Fibroblast of skin of back (primary cell): ENCODE measurements around the gene DHRS3.
"Not testable (repeated sequence)": the region's sequence is repeated elsewhere in the genome, so short reads cannot be mapped to it uniquely, and the experiment has no call there.

ENCODE experiments used
- DNase-seq: peaks from one replicate; pipeline ENCODE4 v3.0.0-alpha.2; 2013

The DHRS3 gene

DNA sequence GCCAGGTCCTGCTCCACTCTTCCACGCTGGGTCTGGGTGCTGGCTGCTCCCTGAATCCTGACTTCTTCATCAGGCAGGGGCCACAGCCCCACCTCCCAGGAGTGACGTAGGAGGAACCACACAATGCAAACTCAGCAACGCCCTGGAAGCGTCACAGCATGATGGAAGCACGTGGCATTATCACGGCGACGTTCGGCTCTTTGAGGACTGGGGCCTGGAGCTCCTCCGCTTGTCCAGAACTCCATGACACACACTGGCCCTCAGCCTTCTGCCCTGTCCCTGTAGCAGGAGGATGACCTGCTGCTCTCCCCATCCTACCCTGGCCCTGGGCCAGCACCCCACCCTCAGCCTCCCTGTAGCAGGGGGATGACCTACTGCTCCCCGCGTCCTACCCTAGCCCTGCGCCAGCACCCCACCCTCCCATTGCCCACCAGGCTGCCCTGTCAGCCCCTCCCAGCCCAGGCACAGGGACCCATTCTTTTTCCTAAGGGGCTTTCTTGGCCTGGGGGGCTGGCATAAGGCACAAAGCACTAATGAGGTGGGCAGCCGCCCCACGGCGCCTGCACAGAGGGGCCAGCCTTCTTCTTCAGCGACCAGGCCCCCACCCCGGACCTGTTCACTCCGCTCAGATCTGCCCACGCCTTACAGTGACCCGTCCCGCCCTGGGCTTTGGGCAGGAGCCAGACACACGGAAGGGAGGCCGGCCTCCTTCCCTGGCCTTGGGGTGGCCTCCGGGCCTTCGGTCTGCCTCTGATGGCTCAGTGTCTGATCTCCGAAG is 65.7 kb downstream of the DHRS3 start:
- no peak for DNase-seq

DNA sequence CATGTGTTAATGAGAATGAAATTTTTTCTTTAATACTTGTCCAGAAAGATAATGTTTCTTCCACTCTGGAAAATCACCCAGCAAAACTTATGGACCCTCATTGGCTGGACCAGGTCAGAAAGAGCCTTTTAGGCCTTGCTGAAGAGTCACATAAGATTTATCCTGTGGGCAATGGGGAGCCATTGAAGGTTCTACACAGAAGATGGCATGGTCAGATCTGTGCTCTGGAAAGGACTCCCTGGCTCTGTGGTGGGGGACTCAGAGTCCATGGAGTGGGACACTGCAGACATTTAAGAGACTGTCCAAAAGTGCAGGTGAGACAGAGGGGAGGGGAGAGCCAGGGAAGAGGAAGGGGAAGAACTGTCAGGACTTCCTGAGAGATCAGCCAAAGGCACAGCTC is 66.4 kb downstream of the DHRS3 start:
- DNase-seq, result no peak

DNA sequence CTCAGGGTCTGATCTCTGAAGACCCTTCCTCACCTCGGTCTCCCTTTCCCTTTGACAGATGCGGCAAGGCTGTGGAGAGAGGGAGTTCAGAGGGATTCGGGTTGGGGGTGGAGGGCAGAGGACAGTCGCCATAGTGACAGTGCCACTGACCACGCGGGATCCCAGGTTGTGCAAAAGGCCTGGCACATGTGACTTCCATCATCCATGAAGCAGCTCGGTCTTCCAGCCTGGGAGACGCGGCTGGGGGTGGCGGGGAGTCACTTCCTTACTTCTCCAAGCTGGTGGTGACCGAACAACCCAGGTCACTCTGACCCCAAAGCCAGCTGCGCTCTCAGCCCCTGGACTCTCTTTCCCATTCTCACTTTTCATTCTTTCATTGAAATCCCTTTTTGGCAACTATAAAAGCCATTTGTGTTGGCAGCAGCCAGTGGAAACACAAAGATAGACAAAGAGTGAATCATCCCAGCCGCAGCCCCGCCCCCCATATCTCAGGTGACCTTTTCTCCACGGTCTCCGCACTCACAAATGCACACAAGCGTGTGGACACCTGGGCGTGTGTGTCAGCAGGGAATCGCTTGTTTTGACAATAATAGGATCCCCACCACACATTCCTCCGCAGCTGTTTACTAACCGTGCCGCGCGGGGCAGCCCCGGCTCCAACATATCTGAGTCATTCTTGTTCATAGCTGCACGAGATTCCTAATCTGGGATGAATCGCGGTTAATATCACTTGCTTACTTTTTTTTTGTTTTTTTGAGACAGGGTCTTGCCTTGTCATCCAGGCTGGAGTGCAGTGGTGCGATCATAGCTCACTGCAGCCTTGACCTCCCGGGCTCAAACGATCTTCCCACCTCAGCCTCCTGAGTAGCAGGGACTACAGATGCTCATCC is 68.3 kb downstream of the DHRS3 start:
- peak; percentile 90 for DNase-seq

DNA sequence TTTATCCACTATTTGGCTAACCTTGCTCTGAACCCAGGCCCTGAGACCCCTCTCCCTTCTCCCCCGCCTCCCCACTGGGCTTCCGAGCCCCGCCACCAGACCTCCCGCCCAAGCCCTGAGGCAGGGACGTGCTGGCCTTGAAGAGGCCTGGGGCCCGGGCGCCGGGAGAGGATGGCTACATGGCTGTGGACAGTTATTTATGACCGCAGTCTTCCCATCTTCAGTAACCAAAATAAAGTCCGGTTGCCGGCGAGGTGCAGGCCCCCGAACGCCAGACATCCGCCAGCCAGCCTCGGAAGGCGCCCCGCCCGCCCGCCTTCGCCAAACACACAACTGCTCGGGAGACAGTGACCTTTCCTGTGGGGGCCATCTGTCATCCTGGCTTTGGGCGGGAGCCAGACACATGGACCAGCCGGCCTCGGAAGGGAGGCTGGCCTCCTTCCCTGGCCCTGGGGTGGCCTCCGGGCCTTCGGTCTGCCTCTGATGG is 69.0 kb downstream of the DHRS3 start:
- no peak for DNase-seq

DNA sequence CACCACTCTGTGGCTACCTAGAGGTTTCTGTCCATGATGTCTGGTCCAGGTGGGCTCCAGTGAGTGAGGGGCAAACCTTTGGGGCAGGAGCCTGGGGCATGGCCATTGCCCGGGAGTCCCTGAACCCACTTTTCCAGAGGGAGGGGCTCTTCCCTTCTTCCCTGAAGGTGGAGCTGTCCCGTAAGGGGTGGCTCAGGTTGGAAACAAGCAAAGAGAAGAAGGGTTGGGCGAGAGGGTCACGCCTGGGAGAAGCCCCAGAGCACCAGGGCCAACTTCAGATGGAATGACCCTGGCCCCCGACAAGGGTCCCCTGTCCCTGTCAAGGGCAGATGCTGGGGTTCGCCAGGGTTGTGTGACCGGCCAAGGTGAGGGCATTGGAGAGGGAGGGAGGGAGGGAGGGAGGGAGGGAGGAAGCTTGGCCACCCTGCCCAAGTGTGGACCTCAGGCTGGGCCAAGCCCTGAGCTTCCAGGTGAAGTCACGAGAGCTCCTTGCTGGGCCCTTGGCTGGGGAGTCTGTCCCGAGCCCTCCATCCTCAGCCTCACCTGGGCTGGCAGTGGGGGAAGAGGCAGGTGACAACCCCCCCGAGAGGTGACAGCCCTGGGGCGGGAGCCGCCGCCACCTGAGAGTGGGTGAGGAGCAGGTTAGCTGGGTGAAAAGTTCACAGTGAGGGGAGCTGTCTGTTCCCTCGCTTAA is 69.6 kb downstream of the DHRS3 start:
- DNase-seq, result no peak

DNA sequence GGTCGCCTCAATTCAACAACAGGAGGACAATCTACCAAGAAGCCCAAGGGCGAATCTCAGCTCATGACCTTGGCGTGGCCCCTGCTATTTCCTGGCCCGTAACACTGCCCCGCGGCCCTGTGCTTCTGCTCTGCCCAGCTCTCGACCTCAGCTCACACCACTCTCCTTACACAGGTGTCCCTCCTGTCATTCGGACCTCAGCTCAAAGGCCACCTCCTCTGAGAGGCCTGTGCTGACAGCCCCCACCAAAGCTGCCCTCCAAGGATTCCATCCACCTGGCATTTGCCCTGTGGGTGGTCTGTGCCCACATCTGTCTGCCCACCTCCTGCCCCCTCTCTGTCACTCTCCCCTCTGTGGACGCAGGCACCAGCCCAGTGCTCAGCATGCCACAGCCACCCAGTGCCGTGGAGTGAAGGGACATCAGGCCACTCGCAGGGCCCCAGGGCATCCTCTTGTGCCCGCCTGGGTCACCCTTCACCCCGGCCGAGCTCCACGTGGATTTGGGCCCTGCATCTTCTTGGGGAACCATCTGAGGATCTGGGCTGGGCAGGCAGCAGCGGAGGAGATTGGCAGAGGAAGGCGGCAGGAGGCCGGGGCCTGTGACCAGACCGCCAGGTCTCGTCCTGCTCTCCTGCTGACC is 70.3 kb downstream of the DHRS3 start:
- no peak for DNase-seq

DNA sequence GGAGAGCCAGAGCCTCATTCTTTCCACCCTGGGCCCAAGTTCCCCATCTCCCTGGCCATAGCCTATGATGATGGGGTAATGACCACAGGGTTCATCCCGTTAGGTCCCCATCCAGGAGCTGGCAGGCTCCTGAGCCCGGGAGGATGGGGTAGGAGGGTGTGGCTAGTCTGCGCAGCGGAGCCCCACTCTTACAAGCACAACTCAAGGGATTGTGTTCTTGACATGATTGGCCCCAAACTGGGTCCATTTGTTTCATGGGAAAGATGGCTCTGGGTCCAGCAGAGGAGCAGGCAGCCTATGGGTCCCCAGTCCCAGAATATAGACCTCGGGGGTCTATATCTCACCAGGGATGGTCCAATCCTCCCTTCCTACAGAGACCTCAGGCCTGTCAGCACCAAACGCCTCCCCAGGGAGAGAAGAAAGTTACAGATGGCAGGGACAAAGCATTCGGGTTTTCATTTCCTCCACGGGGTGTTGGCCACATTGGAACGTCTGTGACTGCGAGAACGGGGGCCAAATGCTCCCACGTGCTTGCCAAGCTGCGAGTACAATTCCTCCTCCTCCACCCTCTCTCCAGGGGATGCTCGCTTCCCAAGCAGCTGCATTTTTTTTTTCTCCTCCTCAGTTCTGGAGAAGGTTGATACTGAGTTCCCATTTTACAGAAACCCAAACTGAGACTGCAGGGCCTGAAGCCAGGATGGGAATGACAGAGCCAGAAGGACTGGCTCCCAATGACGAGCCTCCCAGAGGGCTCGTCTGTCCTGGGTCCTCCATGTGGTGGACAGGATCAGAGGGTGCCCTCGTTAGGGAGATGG is 71.0 kb downstream of the DHRS3 start:
- peak; percentile 44 for DNase-seq

DNA sequence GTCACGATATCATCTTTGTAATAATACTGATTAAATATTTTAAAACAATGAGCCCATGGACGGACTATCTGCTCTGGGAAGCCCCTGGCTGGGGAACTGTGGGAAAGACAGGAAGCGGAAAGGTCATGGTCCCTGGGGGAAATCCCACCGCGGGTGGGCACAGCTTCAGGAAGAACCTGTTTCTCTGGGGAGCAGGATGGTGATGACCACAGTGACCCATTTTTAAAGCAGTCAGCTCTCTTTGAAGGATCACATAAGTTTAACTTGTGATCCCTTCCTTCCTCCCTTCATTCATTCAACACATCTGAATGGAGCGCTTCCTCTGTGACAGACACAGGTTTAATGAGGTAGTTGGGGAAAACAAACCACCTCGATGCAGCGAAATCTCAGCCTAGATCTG is 73.0 kb downstream of the DHRS3 start:
- no peak for DNase-seq

DNA sequence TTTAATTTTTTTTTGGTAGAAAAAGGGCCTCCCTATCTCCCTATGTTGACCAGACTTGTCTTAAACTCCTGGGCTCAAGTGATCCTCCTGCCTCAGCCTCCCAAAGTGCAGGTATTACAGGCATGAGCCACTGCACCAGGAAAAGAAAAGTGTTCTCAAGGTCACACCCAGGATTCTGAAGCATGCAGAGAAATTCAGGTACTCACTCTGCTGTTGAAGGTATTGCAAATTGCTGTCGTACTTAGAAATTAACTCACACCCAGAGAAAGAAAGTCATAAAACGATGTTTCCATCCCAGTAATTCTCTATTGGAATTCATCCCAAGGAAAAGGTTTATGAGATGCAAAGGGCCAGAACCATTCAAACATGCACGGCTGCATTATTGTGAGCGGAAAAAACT is 73.7 kb downstream of the DHRS3 start:
- no peak for DNase-seq

DNA sequence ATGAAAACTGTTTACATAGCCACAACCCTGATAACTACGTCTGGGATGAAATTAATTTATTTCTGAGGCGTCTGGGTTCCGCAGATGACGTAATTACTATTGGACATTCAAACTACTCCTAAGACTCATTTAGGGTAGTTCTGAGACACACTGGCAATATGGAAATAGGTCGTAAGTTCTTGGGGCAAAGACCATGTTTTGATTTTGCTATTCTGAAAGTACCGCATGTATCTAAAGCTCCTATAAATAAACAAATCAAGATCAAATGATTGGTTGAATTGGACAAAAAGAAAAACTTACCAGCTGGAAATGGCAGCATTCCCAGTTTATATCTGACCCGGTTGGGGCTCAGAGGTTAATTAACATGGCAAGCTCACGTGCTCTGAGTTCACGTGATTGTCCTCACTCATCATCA is 74.3 kb downstream of the DHRS3 start:
- DNase-seq, result no peak

DNA sequence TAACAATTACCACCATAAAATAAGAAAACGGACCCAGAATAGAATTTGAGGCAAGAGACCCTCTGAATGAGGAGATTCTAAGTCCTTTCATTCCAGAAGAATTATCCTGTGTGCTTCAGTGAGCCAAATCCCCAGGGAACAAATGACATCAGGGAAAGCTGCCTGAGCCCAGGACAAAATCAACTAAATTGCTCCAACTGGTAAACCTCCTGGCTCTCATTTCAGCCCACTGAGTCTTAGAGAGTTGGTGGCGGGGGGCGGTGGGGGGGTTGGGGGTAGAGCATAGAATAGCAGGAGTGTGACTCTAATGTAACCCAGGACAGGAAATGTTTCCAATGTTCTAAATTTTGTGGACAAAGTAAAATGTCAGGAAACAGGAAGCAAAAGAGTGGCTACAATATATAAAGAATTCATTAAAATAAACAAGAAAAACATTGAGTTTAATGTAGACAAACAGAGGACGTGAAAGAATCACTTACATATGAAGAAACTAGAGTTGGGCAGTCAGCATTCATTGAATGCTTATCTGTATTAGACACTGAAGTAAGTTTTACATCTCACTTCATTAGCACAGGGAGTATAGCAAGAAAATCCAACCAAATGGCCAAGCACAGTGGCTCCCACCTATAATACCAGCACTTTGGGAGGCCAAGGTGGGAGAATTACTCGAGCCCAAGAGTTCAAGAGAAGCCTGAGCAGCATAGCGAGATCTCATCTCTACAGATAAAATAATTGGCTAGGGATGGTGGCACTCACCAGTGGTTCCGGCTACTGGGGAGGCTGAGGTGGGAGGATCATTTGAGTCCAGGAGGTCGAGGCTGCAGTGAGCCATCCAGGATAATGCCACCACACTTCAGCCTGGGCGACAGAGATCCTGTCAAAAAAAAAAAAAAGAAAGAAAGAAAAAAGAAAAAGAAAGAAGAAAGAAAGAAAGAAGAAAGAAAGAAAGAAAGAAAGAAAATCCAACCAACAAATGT is 75.1 kb downstream of the DHRS3 start:
- peak; percentile 66 for DNase-seq

DNA sequence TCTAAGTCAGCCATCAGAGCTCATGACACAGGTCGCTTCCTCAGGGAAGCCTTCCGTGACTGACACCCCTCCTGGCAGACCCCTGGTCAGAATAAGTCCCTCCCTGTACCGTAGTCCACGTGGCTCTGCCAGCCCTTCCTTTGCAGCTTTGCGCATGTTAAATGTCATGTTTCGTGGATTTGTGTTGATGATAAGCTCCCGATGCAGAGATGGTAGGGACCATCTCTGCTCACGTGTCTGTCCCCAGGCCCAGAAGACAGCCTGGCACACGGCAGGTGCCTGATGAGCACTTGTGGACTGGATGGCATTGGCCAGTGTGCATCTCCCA is 75.9 kb downstream of the DHRS3 start:
- no peak for DNase-seq

DNA sequence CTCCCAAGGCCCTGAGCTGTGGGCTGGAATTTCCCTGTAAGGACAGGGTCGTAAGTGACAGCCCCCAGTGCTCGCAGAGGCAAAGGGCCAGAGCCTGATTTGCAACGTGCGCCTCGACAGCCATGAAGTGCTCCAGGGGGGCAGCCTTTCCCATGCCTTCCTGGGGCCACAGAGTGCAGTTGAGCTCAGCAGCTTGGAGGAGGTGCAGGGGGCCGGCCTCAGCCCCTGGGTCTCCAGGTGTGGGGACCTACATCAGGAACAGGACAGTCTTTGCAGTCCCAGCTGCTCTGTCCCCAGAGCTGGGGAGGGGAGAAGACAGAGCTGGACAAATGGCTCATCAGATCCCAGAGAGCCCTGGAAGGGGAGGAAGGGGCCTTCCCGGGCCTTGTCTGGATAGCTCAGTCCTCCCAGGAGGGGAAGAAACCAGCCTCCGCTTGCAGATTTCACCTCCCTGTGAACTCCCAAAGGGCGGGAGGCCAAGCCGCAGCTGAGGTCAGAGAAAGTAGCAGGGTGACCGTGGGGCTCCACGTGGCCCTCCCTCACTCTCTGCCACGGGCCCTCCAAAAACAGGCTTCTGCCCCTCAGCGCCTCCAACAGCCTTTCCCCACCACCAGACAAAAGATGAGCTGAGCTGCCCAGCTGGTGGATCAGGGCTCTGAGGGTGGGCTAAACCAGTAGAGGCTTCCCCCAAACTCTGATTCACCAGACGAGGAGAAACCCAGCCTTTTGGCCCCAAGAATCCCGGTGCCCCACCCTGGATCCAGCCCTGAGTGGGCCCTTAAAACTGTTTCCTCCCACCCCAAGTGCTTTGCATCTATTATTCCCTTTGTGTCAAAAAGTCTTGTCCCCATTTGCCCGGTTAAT is 76.5 kb downstream of the DHRS3 start:
- peak; percentile 50 for DNase-seq

DNA sequence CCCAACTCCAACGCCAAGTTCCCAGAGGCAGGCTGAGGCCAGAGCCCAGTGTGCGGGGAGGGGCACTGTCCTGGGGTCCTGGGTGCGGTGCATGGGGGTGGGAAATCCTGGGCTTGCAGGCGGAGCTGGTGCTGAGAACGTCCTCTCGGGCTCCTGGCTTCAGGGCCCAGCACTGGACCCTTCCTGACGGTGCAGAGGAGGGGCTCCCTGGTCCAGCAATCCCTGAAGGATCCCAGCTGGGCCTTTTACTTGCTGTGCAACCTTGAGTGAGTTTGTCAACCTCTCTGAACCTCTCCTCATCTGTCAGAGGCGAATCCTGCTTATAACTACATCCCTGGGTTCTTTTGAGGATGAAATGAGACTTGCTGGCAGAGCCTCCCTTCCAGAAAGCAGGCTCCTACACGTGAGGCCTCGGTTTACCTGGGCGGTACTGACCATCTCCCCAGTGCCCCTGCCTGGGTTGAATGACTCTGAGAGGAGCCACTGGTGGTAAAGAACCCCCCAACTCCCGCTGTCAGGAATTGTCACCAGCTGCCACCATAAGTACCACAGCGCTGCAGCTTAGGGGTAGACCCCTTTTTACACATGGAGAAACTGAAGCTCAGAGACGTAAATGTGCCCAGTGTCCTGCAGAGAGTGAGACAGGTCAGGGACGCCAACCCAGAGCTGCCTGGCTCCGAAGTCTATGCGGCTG is 77.3 kb downstream of the DHRS3 start:
- DNase-seq, result no peak

DNA sequence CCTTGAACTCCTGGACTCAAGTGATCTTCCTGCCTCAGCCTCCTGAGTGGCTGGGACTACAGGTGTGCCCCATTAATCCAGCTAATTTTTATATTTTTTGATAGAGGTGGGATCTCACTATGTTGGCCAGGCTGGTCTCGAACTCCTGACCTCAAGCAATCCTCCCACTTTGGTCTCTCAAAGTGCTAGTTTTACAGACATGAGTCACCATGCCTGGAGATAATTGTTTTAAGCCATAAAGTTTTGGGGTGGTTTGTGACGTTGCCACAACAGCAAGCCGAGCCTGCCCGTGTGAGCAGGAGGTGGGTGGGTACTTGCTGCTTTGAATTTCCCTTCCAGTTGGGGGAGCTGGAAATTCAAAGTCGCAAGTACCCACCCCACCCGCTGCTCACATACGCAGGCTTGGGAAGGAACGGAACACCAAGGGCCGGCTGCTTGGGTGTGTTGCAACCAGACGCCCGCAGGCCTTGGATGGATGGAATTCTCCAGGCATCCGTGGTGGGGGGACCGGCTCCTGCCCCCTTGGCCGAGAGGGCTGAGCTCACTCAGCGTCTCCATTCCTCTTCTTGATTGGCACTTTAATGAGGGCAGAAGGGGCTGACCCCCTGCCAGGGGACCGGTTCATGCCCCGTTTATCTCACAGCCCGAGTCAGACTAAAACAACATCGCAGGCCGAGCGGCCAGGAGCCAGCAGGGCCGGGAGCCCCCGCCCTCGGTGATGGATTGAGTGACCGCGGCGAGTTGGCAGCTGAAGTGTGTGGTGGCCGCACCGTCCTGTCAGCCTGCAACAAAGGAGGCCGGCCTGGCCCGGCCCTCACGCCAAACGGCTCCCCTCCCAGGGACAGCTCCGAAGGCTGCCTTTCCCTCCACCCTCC is 78.1 kb downstream of the DHRS3 start:
- DNase-seq, result peak; percentile 63

DNA sequence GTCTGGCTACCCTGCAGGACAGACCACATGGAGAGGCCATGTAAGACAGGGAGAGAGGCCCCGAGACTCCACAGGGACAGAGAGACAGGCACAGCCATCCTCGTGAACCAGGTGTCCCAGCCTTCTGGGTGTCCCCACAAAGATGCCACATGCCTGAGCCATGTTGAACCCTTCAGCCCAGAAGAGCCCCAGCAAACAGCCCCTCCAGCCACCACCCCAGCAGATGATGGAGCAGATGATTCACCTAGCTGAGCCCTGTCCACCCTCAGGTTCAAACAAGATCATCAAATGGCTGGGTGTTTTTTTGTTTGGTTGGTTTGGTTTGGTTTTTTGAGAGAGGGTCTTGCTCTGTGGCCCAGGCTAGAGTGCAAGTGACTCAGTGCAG is 78.7 kb downstream of the DHRS3 start:
- DNase-seq, result no peak

DNA sequence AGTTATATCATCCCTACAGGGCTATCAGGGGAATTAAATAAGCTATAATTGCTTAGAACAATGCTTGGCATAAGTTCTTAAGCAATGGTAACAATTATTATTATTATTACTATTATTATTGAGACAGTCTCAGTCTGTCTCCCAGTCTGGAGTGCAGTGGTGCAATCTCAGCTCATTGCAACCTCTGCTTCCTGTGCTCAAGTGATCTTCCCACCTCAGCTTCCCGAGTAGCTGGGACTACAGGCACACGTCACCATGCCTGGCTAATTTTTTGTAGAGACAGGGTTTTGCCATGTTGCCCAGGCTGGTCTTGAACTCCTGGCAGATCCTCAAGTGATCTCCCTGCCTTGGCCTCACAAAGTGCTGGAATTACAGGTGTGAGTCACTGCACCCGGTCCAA is 79.5 kb downstream of the DHRS3 start:
- not testable (repeated sequence) for DNase-seq

DNA sequence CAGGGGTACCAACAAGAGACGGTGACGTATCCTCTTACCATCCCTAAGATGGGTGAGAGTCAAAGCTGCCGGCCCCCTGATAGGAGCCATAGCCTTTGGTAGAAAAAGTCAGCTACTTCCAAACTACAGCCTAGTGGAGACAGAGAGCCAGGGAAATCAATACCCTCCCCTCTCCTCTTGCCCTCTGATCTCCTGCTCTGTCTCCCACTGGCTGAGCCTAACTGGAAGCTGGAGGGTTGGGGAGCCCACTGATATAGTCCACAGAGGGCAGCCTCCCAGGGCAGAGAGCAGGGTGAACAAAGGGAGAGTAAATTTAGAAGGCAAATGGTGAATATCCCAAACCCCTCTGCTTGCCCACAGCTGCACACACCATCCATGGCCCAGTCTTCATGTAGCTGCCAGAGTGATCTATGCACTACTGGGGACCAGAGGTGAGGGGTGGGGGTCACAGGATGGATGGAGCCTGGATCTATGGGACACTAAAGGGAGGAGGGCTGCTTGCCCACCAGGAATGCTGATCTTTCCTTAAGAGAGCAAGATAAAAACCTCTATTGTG is 80.0 kb downstream of the DHRS3 start:
- no peak for DNase-seq
